Subcutaneous adipose tissue (tissue), 4 donors: ENCODE results near the gene ADGRL1. TPM values are rescaled to one million over a fixed set of nuclear protein-coding genes. Genes with fewer than 3 reads are reported as not detected.

Experiments
- CTCF ChIP-seq: fragments of 450-650 bp; IDR thresholded peaks from one replicate; pipeline ENCODE4 v1.5.1; 2016; ENCODE audit warnings: low read depth, mild to moderate bottlenecking, control low read depth, antibody characterized with exemption, moderate library complexity
- total RNA-seq, 4 donors: library from RNA; depleted of rRNA; stranded (reverse); fragments of >200 nt; gene quantifications; one replicate each; pipeline ENCODE4 v1.1.0, GENCODE V29; 2016

The ADGRL1 gene
- total RNA-seq, 4 donors from 2014 or later, result 8.2 to 25.2 (median 11.4) TPM

DNA sequence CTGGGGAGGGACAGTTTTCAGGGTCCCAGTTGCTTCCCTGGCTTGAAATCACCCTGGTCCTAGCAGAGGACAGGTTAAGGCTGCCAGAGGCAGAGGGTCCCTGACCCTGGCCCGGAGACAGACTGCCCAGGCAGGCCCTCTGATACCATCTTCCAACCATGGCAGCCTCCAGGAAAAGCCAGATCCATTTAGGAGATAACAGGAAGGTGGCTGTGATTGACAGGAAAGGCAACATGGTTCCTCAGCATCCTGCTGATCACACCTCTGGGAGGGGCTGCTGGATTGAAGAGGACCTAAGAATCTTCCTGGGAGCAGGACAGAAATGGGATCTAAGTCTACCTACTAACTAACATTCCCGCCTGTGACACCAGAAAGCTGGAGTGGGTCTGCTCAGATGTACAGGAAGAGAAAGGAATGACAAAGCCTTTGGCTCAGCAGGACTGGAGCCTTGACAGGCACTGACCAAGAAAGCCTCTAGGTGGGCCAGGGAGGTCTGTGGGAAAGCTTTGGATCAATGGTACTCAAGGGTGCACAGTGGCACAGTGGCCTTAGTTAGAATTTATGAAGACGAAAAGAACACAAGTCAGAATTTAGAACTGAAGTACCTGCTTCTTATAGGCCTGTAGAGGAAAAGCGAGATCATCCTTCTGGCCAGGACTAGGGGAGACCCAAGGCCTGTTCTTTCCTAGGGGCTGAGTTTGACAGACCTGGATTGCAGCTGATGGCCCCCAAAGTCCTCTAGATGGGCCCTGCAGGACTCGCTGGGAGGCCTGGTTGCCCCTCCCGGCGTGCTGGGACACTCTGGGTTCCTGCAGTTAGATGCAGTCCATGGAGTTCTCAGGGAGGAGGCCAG lies 86.1 kb downstream of the ADGRL1 start:
- TF ChIP-seq CTCF, result no peak

GRCh38 chr19:14119146-14119545 lies 86.8 kb downstream of the ADGRL1 start:
- TF ChIP-seq CTCF, result no peak

- no peak for TF ChIP-seq CTCF
Measured at GRCh38 chr19:14118165-14119051, 87.6 kb downstream of the ADGRL1 start.

DNA sequence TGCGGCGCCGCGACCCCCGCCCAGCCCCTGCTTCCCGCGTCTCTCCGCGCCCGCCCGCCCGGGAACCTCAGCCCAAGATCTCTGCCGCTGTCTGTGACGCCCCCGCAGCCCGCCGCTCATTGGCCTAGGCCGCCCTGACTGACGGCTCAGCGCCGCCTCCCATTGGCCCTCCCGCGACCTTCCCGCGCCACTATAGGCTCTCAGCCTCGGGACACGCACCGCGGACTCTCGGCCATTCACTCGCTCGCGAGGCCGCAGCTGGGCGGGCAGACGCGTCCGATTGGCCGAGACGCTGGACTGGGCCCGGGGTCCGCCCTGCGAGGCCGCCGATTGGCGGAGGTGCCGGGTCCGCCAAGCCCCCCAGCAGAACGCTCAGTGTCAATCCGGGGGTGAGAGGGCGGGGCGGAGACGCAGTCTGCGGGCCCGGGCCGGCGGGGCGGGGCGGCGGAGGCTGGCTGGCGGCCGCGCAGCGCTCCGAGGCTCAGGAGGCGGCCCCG lies 88.3 kb downstream of the ADGRL1 start, which contains the start of gene PRKACA:
TSS of gene PRKACA (minus strand) at position 95 of the 497 bp plus-strand sequence. CDS start 215 bp downstream, outside the sequence.
- no peak for TF ChIP-seq CTCF

DNA sequence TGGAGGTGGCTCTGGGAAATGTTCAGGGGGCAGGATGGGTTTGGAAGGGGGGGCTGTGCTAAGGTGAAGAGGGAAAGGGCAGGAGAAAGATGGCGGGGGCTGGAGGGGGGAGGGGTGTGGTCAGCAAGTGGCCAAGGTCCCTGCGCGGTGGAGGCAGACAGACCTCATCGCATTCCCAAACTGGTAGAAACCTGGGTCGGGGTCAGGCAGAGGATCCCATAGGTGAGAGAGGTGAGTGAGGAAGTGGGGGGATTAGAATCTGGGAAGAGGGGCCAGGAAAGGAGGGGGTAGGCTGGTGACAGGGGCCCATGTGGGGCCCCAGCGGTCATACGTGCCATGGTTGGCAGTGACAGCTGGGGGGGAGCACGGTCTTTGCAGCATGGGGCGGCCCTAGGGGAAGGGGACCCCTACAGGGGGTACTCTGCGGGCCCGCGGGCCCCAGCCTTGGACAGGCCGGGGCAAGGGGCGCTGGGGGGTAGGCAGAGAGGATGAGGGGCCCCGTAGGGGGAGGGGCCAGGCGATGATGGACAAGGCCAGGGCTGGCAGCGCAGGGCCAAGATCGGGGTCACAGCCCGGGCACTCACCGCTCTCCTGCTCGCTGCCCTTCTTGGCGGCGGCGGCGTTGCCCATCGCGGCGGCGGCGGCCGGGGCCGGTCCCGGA lies 88.9 kb downstream of the ADGRL1 start:
- TF ChIP-seq CTCF, result no peak

DNA sequence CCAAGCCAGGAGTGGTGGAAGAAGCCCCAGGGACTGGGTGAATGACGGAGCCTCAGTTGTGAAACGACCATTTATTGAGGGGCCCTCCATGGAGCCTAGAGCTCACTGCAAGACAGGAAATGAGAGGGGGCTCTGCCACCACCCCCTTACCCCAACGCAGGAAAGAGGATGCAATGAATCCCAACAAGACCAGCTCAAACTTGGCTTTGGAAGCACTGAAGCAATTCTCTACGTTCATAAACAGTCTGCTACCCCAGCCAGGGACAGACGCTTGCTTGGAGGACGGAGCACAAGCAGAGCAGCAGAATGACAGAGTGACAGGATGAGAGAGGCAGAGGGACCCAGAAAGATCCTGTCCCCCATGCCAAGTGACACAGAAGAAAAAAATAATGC lies 89.4 kb downstream of the ADGRL1 start:
- no peak for TF ChIP-seq CTCF
